HTERT RPE-1 (cell line): ENCODE measurements around the gene NBL1.
"Not testable (repeated sequence)": the region's sequence is repeated elsewhere in the genome, so short reads cannot be mapped to it uniquely, and the experiment has no call there.

Experiments
- in situ Hi-C: fragments of 300-500 bp; cut with MboI; formaldehyde crosslinking; loops from 4 replicates; pipeline ENCODE4 v1.14.3; 2020; ENCODE audit warnings: low sequenced_read_pairs

The NBL1 gene

DNA sequence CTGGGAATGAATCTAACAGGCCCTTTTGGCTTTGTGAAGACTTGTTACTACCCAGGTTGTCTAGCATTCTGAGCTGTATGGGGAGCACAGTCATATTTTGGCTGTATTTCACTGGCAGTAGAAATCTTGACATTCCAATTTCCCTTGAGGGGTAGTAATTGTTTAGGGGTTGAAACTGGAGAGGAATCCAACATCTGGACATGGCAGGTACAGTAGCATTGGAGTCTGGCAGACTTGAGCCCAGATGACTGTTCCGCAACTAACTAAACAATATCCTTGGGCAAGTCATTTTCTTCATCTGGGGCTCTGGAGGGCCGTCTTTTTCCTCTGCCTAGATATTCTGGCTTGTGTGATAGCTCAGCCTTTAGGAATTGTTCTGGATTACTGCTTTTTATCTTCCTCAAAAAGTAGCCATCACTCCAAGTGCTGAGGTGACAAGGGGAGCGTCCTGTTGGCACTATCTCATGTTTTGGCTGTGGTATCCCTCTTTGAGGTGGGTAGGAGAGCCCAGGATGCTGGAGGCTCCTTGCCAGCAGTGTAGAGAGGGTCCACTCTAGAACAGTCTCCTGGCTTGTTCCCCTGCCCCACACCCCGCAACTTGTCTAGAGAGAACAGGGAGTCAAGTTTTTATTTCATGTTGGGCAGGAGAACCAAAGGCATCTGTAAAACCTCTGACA lies 22.7 kb upstream of the NBL1 start:
- in situ Hi-C loops = no loop called here

DNA sequence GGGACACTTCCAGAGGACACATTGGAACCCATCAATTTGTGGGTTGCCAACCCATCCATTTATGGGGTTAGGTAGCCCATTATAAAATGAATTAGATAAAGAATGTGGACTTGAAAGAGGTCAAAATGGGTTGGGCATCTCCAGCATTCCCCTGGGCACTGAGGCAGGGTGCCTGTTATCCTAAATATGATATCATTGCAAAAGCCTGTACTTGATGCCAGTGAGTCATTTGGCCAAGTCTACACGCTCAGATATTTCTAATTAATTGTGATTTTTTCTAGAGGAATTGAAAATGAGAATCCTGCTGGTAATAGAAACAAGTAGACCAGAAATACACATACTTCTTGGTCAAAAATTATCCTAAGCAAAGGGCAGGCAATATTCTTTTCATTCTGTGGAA lies 21.9 kb upstream of the NBL1 start:
- in situ Hi-C loops = no loop called here

DNA sequence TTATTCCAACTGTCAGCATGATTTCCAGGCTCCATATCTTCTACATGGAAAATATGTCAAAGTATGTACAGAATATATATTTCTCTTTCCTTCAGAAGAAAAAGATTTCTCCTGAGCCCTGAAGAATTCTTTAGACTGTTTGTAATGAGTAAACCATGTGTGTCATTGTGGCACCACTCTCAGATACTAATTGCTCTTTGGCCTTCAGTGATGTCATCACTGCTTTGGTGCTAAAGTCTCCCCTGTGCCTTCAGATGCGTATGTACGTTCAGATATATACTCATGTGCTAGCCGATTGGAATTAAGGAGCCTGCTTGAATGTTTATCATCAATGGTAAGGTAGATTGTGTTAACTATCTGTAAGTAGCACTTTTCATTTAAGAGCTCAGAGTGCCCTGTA lies 20.6 kb upstream of the NBL1 start:
- in situ Hi-C loops = no loop called here

DNA sequence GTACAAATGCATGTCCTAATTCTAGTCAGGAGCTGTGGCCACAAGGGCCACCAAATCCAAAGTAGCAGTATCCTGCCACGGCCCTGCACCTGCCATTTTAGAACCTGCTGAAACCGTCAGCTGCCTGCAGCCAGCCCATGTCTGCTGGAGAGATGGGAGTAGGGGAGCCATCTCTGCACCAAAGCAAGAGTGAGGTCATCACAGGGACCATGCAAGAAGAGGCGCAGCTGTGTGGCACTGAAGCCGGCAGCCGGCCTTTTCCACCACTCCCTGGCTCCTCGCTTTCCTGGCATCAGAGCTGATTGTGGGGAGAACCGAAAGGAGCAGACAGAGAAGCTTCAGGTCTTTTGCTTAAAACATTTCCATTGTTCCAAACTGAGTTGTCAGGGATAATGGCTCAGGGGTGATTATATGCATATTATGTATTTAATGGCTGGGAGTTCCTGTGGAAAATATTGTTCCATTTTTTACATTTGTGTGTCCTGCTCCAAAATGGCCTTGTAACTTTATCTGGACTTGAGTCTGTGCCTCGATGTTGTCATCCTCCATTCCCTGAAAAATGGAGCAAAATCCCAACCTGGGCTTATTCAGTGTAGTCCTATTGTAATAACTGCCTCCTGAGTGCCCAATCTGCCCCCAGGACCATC lies 18.7 kb upstream of the NBL1 start:
- in situ Hi-C loops = no loop called here

DNA sequence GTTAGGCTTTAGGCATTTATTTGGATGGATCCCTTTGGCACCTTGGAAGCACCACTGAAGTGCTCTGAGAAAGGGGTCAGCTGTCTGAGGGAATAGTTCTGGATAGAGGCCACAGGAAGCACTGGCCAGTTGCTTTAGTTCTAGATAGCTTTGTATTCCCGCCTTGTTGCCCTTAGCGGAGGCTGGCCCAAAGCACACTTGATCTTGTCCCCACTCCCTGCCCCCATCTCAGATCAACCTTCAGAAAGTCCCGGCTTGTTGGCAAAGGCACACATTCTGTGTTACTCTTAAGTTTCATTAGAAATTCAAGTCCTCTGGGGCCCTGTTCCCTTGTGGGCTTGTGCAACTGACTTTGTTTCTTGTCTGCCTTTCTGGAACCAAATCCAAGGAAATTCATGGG lies 15.2 kb upstream of the NBL1 start:
- in situ Hi-C loops = no loop called here

DNA sequence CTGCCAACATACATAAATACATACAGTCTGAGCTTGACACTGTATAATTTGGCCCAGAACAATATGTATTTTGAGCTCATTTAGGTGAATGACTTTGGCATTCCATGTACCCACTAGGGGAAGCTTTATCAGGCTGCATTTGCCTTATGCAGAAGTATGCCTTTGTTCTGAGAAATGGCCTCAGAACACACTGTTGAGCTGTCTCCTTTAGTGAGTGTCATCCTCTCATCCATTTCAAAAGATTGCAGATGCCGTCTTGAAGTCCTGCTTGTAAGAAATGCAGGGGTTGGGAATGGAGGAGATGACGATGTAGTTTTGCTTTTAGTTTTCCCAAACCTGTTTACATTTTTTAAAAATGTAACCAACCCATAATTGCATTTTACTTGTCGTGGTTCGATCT lies 14.8 kb upstream of the NBL1 start:
- in situ Hi-C loops = no loop called here

DNA sequence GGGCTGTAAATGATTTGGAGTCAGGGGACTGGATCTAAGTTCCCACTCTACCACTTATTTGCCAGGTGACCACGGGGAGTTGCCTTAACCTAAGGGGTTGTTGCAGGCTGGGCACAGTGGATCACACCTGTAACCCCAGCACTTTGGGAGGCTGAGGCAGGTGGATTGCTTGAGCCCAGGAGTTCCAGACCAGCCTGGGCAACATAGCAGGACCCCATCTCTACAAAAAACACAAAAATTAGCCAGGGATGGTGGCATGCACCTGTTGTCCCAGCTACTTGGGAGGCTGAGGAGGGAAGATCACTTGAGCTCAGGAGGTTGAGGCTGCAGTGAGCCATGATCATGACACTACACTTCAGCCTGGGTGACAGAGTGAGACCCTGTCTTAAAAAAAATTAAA lies 13.9 kb upstream of the NBL1 start:
- in situ Hi-C loops = not testable (repeated sequence)

DNA sequence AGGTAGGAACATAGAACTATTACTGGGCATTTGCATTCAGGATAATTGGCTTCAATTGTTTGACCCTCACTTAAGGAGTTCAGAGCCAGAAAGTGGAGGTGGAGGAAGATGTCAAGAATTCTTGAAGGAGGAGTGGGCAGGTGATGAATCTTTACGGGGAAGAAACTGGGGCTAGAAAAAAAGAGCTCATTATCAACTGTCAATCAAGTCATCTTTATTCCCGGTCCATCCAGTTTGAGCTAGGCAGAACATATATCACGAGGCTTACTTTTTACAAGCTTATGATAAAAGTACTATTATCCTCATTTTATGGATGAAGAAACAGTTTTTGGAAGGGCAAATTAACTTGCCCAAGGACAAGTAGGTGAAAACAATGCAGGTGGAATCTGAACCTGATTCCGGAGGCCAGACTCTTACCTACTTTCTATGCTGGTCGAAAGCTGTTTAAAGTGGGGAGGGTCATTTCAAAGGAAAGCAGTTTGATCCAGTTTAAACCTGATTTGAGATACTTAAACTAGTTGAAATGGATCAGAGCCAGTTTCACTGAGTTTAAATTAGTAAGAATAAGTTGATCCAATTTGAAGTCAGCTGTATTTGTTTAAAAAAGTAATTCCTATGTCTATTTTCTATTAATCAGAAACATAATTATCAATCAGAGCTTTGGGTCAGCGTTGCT lies 13.3 kb upstream of the NBL1 start:
- in situ Hi-C loops = no loop called here

DNA sequence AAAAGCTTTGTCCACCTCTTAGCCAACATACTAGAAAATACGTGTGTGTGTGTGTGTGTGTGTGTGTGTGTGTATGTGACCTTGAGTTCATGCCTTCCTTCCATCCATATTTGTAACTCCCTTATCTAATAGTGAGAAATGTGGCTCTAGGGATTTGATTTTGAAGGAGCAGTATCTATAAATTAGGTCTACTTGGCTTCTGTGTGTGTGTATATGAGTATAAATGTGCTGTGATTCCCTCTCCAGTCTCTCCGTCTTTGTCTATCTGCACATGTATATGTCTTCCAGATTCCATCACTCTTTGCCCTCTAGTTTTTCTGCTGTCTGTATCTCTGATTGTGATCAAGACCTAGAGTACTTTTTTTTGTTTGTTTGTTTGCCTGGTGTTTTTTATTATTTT lies 11.9 kb upstream of the NBL1 start:
- in situ Hi-C loops = no loop called here

DNA sequence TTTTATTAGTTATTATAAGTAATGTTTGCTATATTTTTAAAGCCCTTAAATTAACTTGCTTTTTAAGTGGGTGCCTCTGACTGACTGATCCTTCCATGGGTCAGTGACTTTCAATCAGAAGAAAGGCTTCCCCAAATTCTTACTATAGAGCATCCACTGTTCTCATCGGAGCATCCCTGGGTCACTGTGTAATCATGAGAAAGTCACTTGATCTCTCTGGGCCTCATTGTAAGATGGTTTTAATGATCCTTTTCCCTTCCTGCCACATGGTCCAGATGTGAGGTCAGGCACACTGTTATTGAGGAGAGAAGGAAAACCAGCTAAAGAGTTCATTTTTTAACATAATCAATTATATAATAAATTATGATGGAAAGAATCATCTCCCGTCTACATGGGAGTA lies 11.0 kb upstream of the NBL1 start:
- in situ Hi-C loops = no loop called here

DNA sequence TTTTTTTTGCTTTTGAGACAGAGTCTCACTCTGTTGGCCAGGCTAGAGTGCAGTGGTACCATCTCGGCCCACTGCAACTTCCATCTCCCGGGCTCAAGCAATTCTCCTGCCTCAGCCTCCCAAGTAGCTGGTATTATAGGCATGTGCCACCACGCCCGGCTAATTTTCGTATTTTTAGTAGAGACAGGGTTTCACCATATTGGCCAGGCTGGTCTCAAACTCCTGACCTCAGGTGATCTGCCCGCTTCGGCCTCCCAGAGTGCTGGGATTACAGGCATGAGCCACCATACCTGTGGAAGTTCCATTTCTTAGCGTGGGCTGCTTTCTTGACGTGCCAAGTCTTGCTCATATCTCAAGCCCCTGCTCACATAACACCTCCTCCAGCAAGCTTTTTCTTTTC lies 9.0 kb upstream of the NBL1 start:
- in situ Hi-C loops = not testable (repeated sequence)

DNA sequence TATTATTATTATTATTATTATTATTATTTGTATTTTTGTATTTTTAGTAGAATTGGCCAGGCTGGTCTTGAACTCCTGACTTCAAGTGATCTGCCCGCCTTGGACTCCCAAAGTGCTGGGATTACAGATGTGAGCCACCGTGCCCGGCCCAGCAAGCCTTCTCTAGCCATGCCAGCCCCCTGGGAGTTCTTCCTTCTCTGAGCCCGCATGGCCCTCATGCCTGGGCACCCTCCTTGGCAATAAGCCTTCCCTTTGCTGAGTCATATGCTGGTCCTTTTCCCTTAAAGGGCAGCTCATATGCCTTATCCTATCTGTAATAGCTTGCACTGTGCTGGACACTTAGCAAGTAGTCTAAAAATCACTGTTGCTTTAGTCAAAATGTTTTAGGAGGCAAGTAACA lies 8.5 kb upstream of the NBL1 start:
- in situ Hi-C loops = no loop called here

DNA sequence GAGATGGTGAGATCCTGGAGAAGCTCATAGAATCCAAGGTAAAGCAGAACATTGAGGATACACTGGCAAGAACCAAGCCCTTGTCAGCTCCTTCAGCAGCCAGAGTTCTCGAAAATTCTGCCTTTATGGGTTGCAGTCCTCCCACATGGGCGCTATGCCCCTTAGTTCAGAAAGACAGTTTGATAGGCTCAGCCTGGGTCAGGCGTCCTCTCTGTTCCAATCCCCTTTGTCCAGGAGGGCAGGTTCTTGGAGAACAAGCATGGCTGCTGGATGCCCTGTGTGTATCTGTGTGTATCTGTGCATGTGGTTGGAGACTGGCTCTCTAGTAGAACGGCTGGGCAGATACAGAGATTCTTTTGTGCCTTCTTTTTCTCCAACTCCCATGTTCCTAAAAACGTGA lies 8.0 kb upstream of the NBL1 start:
- in situ Hi-C loops = no loop called here

DNA sequence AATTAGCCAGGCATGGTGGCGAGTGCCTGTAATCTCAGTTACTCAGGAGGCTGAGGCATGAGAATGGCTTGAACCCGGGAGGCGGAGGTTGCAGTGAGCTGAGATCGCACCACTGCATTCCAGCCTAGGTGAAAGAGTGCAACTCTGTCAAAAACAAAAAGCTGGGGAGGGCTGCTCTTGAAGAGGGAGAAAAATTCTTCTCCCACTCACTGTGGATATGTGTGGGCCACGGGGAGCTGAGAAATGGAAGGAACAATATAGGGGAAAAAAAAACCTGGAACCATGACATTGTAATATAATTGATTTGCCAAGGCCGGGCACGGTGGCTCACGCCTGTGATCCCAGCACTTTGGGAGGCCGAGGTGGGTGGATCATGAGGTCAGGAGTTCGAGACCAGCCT lies 7.4 kb upstream of the NBL1 start:
- in situ Hi-C loops = not testable (repeated sequence)

DNA sequence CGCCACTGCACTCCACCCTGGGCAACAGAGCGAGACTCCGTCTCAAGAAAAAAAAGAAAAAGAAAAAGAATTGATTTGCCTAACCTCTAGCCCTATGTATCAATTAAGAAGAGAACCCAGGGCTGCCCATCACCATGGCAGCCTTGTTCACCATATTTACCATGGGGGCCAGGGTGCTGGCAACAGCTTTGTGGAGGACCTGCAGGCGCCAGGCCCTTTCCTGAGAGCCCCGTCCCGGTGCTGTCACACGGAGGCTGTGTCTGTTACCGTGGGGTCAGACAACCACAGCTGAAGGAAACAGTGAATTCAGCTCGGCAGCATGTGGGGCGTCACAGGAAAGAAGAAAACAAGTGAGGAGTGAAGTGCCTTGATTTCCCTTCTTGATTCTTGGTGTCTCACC lies 6.5 kb upstream of the NBL1 start:
- in situ Hi-C loops = no loop called here

DNA sequence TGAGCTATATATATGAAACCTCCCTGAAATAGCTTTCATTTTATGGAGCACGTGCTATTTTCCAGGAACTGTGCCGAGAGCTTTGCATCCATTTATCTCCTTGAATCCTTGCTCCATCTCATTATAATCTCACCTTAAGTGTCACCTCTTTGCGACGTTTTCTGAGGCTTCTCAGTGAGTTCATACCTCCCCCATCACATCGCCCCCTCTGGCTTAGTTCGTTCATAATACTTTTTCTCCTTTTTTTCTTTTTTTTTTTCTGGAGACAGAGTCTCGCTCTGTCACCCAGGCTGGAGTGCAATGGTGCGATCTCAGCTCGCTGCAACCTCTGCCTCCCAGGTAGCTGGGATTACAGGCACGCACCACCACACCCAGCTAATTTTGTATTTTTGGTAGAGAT lies 4.9 kb upstream of the NBL1 start:
- in situ Hi-C loops = not testable (repeated sequence)

DNA sequence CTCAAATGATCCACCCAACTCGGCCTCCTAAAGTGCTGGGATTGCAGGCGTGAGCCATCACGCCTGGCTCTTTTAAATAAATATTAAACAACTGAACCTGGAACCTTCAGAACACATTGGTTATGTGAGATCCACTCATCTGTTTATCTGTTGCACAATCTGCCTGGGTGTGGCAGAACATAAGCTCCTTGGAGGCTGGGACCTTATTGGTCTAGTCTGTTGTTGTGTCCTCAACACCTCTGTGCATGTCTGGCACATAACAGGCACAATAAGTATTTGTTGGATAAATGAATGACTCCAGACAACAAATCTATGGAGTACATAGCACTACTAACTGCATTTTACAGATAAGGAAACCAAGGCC lies 4.1 kb upstream of the NBL1 start:
- in situ Hi-C loops = no loop called here

DNA sequence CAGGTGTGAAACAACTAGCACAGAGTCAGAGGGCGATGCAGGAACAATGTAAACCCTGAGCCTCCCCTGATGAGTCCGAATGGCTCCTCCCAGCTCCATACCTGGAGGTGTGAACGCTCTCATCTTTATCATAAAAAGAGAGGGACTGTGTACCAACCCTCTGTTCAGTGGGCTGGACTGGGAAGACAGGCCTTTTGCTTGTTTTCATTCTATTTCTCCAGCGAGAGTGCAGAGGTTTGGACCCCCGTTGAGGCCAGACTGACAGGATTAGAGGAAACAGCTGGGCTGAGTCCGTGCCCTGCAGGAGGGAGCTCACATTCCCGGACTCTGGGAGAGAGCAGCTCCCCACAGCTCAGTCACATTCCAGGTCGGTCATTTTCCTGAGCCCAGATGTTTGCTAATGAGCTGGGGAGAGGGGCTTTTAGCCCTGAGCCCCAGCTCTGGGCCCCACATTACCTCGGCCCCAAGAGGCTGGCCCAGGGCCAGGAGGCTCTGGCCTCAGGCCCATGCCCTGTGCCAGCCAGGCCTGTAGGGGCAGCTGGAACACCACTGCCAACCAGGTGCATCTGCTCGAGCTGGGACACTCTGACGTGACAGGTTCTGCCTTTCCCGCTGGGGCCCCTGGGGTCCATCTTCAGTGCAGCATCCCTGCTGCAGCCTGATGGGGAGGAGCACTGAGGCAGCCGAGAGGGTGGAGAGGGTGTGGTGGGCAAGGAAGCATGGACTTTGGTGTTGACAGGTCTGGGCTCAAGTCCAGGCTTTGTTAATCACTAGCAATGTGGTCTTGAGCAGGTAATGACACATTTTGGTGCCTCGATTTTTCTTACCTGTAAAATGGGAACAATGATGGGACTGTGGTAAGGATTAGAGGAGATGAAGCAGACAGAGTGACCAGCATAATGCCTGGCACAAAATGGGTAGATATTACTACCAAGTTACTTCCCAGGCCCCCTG lies 3.5 kb upstream of the NBL1 start:
- in situ Hi-C loops = no loop called here

DNA sequence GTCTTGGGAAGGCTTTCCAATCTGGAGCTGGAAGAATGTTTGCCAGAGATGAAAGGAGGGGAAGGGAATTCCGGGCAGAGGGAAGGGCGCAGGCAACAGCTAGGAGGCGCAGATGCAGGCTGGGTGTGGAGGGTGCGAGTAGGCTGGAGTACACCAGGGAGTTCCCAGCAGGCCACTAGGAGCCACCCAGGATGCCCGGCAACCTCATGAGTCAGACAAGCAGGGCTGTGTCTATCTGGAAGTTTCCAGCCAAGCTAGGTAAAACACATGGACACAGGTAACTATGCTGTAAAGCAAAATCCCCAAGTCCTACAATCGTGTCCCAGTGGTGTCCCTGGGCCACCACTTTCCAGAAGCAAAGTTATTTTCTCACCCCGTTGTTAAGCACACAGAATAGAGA lies 990 bp upstream of the NBL1 start:
- in situ Hi-C loops = no loop called here

DNA sequence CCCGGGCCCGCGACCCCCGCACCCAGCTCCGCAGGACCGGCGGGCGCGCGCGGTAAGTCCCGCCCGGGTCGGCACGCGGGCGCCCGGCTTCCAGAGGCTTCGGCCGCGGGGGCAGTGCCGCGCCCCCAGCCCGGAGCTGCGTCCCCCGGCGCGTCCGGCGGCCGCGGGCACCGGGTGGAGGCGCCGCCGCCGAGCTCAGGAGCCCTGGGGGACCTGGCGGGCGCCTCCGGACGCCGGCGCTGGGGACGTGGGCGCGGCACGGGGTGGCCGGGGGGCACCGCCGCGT lies 227 bp downstream of the NBL1 start:
- in situ Hi-C loops = no loop called here

DNA sequence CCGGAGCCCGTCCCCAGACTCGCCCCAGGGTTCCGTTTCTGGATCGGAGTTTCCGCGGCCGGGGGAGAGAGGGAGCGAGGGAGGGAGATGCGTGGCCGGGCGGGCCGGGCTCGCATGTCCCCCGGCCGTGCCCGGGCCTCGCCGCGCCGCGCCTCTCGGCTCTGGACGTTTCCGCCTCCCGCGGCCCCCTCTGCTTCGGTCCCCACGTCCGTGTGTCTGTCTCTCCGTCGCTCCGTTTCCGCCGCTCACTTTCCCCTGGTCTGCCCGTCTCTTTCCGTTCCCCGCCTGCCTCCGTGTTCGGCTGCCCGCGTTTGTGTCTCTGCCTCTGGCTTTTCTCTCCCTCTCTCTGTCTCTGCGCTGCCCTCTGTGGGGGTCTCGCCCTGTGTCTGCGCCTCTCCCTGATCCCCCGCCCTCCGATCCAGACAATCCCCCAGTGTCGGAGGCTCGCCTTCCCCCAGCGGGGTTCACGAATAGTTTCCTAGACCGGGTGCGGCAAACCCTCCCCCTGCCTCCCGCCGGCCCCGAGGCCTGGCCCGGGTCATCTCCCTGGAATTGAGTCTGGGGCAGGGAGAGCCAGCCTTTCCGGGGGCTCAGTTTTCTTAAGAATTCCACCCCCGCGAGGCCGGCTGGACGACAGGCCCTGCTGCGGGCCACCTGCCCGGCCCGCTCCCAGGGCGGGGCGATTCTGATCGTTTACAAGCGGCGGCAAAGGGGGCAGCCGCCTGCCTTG lies 735 bp downstream of the NBL1 start:
- in situ Hi-C loops = no loop called here
